GM23338 (cell line): ENCODE measurements around the gene ANAPC7. TPM values are rescaled to one million over a fixed set of nuclear protein-coding genes. Genes with fewer than 3 reads are reported as not detected.

ENCODE experiments used
- CREB1 ChIP-seq: fragments of 250-450 bp; sonication (Bioruptor Pico); IDR thresholded peaks from 2 replicates; pipeline ENCODE4 v1.5.0; 2020; ENCODE audit warnings: low read depth, mild to moderate bottlenecking, moderate library complexity
- EZH2 ChIP-seq: fragments of 200-600 bp; sonication (generic); IDR thresholded peaks from one replicate; pipeline ENCODE4 v1.8.0; 2017; ENCODE audit warnings: antibody characterized with exemption, mild to moderate bottlenecking, low read depth; ENCODE audit not compliant: unreplicated experiment
- JUNB ChIP-seq: IDR thresholded peaks from one replicate; pipeline ENCODE4 v1.6.1; 2016; ENCODE audit warnings: antibody characterized with exemption; ENCODE audit not compliant: unreplicated experiment
- POLR2AphosphoS5 ChIP-seq: IDR thresholded peaks from 2 replicates; pipeline ENCODE4 v1.6.1; 2016; ENCODE audit warnings: antibody characterized with exemption, low read depth
- REST ChIP-seq: IDR thresholded peaks from one replicate; pipeline ENCODE4 v1.6.1; 2018; ENCODE audit warnings: antibody characterized with exemption; ENCODE audit not compliant: unreplicated experiment
- ZNF114 ChIP-seq: fragments of 250-450 bp; sonication (Bioruptor Pico); IDR thresholded peaks from 2 replicates; pipeline ENCODE4 v1.5.0; 2020; ENCODE audit warnings: mild to moderate bottlenecking, moderate library complexity
- ZNF462 ChIP-seq: fragments of 250-450 bp; sonication (Bioruptor Pico); IDR thresholded peaks from 2 replicates; pipeline ENCODE4 v1.5.0; 2020; ENCODE audit warnings: mild to moderate bottlenecking, moderate library complexity
- polyA plus RNA-seq: library from polyadenylated mRNA; unstranded; fragments of >200 nt; fragmentation: Nextera tagmentation; extraction: Ambion mirVana; gene quantifications from 2 replicates; pipeline ENCODE4 v1.2.1, GENCODE V29; 2016
- total RNA-seq: library from RNA; depleted of rRNA; stranded (reverse); fragments of >200 nt; shearing (Covaris generic); gene quantifications from 2 replicates; pipeline ENCODE4 v1.2.3, GENCODE V29; 2014
- TF ChIP-seq, protein P1 (sequence below), 2 experiments: fragments of 200-600 bp in 1 of 2; sonication (generic) in 1 of 2; conservative IDR thresholded peaks; 2 replicates each; pipeline versions ENCODE4 v1.5.1 to v1.6.1; 2016 to 2017; ENCODE audit warnings: antibody characterized with exemption in 2 of 2, low read depth in 2 of 2, mild to moderate bottlenecking in 2 of 2, moderate library complexity in 1 of 2

ANAPC7 gene
- total and polyA plus RNA-seq, 2 experiments from 2014 or later: 71.0 to 99.3 TPM

GRCh38 chr12:110373425-110373824 lies 30.1 kb downstream of the ANAPC7 start (continued):
- TF ChIP-seq ZNF462 (CRISPR knock-in tag) (no peak), REST (no peak), CREB1 (no peak), POLR2AphosphoS5 (no peak), EZH2 (no peak), JUNB (no peak), ZNF114 (CRISPR knock-in tag) (no peak)
- TF ChIP-seq, protein P1, sequence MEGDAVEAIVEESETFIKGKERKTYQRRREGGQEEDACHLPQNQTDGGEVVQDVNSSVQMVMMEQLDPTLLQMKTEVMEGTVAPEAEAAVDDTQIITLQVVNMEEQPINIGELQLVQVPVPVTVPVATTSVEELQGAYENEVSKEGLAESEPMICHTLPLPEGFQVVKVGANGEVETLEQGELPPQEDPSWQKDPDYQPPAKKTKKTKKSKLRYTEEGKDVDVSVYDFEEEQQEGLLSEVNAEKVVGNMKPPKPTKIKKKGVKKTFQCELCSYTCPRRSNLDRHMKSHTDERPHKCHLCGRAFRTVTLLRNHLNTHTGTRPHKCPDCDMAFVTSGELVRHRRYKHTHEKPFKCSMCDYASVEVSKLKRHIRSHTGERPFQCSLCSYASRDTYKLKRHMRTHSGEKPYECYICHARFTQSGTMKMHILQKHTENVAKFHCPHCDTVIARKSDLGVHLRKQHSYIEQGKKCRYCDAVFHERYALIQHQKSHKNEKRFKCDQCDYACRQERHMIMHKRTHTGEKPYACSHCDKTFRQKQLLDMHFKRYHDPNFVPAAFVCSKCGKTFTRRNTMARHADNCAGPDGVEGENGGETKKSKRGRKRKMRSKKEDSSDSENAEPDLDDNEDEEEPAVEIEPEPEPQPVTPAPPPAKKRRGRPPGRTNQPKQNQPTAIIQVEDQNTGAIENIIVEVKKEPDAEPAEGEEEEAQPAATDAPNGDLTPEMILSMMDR (conservative IDR thresholded peaks at IDR 0.05; ENCODE audit: low read depth in 2 of 2): no peak
